ENCODE measurements around the gene E2F4. TPM values are rescaled to one million over a fixed set of nuclear protein-coding genes. Genes with fewer than 3 reads are reported as not detected.
A peak's percentile ranks its signal among the peaks of the same experiment; 100 is the strongest.

Gene E2F4
- total RNA-seq, 1 experiment from 2014 or later: 74.5 TPM

DNA sequence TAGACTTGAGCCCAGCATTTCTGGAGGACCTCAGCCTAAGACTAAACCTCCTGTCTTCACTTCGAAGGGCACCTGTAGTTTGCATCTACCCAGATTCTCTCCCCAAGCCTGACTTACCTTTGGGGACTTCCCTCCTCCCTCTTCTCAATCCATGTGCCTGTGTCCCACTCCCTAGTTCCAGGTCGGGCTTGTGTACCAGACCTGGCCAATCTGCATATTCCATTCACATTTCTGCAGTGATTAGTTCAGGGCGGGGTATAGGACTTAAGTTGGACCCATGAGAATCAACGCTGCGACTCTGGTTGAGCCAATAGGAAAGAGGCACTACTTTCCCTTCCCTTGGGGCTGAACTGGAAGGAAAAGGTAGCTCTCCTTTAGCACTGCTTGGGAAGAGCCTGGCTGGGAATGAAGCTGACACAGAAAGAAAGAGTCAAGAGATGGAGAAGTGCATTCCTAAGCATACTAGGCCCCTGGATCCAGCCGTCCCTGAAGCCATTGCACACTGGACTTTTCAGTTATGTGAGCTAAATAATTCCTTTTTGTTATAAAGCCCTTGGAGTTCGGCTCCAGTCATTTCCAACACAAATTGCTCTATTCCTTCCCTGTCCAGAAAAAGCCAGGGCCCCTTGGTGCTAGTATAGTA, 34.7 kb upstream of the E2F4 start:
- ATAC-seq: no peak
- CTCF ChIA-PET: interaction anchor here (0.6 kb wide), 1 partner anchor 176 kb away, joined by 5 read pairs; no protein-coding TSS in a partner anchor
- H3K4me1 ChIP-seq (ENCODE audit: control insufficient read depth, insufficient read depth, low read length): peaks cover 3% of the 10 kb centered on the region; the same call in 1 of the 2 replicates
- no peak for DNase-seq (ENCODE audit: low read depth, low spot score)
- in situ Hi-C loops (cut with HindIII; ENCODE audit: low pct_unique_long_range_greater_than_20kb, low sequenced_read_pairs): no loop called here
- no peaks in the 10 kb centered on the region for H3K9me3 ChIP-seq (ENCODE audit: control insufficient read depth, insufficient read depth, low read depth, low read length)
- no peaks in the 10 kb centered on the region for H3K36me3 ChIP-seq (ENCODE audit: control insufficient read depth, insufficient read depth, low read length)
- POLR2A ChIA-PET: no interaction called here
- no peaks in the 10 kb centered on the region for H3K27me3 ChIP-seq (ENCODE audit: control insufficient read depth, insufficient read depth, low read length)
- intact Hi-C loops (cut with micrococcal nuclease; ENCODE audit: unreplicated experiment): loop anchor here (10.0 kb wide), 2 partner anchors 142 to 182 kb away; no protein-coding TSS in a partner anchor
- no peak overlapping the region for H3K4me3 ChIP-seq (ENCODE audit: low read depth in 2 of 2, low read length in 2 of 2)
- TF ChIP-seq POLR2AphosphoS5 (IDR thresholded peaks at IDR 0.05; ENCODE audit: low read depth, low read length): no peak
- TF ChIP-seq, protein P1, sequence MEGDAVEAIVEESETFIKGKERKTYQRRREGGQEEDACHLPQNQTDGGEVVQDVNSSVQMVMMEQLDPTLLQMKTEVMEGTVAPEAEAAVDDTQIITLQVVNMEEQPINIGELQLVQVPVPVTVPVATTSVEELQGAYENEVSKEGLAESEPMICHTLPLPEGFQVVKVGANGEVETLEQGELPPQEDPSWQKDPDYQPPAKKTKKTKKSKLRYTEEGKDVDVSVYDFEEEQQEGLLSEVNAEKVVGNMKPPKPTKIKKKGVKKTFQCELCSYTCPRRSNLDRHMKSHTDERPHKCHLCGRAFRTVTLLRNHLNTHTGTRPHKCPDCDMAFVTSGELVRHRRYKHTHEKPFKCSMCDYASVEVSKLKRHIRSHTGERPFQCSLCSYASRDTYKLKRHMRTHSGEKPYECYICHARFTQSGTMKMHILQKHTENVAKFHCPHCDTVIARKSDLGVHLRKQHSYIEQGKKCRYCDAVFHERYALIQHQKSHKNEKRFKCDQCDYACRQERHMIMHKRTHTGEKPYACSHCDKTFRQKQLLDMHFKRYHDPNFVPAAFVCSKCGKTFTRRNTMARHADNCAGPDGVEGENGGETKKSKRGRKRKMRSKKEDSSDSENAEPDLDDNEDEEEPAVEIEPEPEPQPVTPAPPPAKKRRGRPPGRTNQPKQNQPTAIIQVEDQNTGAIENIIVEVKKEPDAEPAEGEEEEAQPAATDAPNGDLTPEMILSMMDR (IDR thresholded peaks at IDR 0.05): no peak
- no peak for TF ChIP-seq TCF7L2 (IDR thresholded peaks at IDR 0.05; ENCODE audit: low read depth, low read length)
- TF ChIP-seq, protein P2, sequence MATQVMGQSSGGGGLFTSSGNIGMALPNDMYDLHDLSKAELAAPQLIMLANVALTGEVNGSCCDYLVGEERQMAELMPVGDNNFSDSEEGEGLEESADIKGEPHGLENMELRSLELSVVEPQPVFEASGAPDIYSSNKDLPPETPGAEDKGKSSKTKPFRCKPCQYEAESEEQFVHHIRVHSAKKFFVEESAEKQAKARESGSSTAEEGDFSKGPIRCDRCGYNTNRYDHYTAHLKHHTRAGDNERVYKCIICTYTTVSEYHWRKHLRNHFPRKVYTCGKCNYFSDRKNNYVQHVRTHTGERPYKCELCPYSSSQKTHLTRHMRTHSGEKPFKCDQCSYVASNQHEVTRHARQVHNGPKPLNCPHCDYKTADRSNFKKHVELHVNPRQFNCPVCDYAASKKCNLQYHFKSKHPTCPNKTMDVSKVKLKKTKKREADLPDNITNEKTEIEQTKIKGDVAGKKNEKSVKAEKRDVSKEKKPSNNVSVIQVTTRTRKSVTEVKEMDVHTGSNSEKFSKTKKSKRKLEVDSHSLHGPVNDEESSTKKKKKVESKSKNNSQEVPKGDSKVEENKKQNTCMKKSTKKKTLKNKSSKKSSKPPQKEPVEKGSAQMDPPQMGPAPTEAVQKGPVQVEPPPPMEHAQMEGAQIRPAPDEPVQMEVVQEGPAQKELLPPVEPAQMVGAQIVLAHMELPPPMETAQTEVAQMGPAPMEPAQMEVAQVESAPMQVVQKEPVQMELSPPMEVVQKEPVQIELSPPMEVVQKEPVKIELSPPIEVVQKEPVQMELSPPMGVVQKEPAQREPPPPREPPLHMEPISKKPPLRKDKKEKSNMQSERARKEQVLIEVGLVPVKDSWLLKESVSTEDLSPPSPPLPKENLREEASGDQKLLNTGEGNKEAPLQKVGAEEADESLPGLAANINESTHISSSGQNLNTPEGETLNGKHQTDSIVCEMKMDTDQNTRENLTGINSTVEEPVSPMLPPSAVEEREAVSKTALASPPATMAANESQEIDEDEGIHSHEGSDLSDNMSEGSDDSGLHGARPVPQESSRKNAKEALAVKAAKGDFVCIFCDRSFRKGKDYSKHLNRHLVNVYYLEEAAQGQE (IDR thresholded peaks at IDR 0.05; ENCODE audit: insufficient read depth in 1 of 2, low read depth in 2 of 2, low read length in 1 of 2): no peak
- TF ChIP-seq SIN3A (IDR thresholded peaks at IDR 0.05; ENCODE audit: borderline replicate concordance, insufficient read depth, low read depth, low read length): no peak
- H3K27ac ChIP-seq (ENCODE audit: low read length): no peak overlapping the region
- TSS peak; percentile 62 for BruUV-seq (replicated peaks)

DNA sequence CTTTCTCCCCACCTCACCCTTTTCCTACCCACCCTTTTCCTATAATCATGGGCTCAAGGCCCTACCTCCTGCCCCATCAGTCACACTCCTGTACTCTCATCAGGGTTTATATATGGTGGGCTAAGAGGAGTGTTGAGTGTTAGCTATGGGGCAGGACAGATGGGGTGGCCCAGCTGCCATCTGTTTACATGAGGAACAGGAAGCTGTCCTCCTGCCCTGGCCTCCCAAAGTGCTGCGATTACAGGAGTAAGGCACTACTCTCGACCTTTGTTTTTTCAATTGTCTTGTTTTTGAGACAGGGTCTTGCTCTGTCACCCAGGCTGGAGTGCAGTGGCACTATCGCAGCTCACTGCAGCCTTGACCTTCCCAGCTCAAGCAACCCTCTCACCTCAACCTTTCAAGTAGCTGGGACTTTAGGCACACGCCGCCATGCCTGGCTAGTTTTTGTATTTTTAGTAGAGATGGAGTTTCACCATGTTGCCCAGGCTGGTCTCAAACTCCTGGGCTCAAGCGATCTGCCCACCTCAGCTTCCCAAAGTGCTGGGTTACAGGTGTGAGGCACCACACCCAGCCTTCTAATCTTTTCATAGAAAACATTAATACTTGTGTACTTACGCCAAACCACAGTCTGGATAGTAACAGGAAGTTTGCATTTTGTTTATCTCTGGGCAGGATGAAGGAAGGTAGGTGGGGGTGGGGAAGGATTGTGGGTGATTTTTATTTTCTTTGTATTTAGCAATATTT, 33.9 kb upstream of the E2F4 start:
- no peak for ATAC-seq
- no peaks in the 10 kb centered on the region for H3K27me3 ChIP-seq (ENCODE audit: control insufficient read depth, insufficient read depth, low read length)
- no peaks in the 10 kb centered on the region for H3K36me3 ChIP-seq (ENCODE audit: control insufficient read depth, insufficient read depth, low read length)
- DNase-seq (ENCODE audit: low read depth, low spot score): no peak
- H3K9me3 ChIP-seq (ENCODE audit: control insufficient read depth, insufficient read depth, low read depth, low read length): no peaks in the 10 kb centered on the region
- H3K27ac ChIP-seq (ENCODE audit: low read length): no peak overlapping the region
- intact Hi-C loops (cut with micrococcal nuclease; ENCODE audit: unreplicated experiment) (loop anchor here (10.0 kb wide), 2 partner anchors 143 to 183 kb away; no protein-coding TSS in a partner anchor), in situ Hi-C loops (cut with HindIII; ENCODE audit: low pct_unique_long_range_greater_than_20kb, low sequenced_read_pairs) (no loop called here)
- BruUV-seq (replicated peaks): no TSS peak
- ChIA-PET POLR2A (no interaction called here), CTCF (interaction anchor here (0.6 kb wide), 1 partner anchor 177 kb away, joined by 5 read pairs; no protein-coding TSS in a partner anchor)
- no peak overlapping the region for H3K4me3 ChIP-seq (ENCODE audit: low read depth in 2 of 2, low read length in 2 of 2)
- H3K4me1 ChIP-seq (ENCODE audit: control insufficient read depth, insufficient read depth, low read length): peaks cover 3% of the 10 kb centered on the region; the same call in 1 of the 2 replicates
- TF ChIP-seq SIN3A (IDR thresholded peaks at IDR 0.05; ENCODE audit: borderline replicate concordance, insufficient read depth, low read depth, low read length) (no peak), TCF7L2 (IDR thresholded peaks at IDR 0.05; ENCODE audit: low read depth, low read length) (no peak)
- TF ChIP-seq, protein P2 (IDR thresholded peaks at IDR 0.05; ENCODE audit: insufficient read depth in 1 of 2, low read depth in 2 of 2, low read length in 1 of 2): no peak
- TF ChIP-seq, protein P1 (IDR thresholded peaks at IDR 0.05): no peak

All from Panc1 (cell line).